ENCODE data around the gene CREBBP. TPM values are rescaled to one million over a fixed set of nuclear protein-coding genes. Genes with fewer than 3 reads are reported as not detected.

Gene CREBBP
- polyA plus RNA-seq, 1 of the 3 experiments (the other 2 are of a cell fraction): 5.7 TPM

DNA sequence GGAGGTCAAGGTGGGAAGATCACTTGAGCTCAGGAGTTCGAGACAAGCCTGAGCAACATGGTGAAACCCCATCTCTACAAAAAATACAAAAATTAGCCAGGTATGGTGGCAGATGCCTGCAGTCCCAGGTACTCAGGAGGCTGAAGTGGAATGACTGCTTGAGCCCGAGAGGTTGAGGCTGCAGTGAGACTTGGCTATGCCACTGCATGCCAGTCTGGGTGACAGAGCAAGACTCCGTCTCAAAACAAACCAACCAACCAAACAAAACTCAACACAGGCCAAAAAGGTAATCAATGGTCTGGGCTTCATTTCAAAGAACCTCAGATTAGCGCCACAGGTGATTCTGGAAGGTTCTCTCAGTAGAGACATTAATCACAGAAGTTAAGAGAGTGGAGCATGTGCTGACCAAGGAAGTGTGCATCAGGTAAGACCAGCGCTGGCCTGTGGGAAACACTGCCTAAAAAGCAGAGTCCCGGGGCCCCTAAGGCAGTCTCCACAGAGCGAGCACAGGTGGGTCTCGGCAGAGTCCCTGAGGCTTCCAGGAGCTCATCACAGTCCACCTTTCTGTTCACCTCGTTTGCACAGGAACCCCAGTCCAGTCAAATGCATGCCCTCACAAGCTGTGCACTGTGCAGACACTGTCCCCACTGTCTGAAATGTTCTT lies 91.7 kb downstream of the CREBBP start (continued):
- TF ChIP-seq, protein P1, sequence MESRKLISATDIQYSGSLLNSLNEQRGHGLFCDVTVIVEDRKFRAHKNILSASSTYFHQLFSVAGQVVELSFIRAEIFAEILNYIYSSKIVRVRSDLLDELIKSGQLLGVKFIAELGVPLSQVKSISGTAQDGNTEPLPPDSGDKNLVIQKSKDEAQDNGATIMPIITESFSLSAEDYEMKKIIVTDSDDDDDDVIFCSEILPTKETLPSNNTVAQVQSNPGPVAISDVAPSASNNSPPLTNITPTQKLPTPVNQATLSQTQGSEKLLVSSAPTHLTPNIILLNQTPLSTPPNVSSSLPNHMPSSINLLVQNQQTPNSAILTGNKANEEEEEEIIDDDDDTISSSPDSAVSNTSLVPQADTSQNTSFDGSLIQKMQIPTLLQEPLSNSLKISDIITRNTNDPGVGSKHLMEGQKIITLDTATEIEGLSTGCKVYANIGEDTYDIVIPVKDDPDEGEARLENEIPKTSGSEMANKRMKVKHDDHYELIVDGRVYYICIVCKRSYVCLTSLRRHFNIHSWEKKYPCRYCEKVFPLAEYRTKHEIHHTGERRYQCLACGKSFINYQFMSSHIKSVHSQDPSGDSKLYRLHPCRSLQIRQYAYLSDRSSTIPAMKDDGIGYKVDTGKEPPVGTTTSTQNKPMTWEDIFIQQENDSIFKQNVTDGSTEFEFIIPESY (IDR thresholded peaks at IDR 0.05; ENCODE audit: borderline replicate concordance, low read depth): no peak
- no peak for TF ChIP-seq NFIC (IDR thresholded peaks at IDR 0.05; ENCODE audit: borderline replicate concordance)

DNA sequence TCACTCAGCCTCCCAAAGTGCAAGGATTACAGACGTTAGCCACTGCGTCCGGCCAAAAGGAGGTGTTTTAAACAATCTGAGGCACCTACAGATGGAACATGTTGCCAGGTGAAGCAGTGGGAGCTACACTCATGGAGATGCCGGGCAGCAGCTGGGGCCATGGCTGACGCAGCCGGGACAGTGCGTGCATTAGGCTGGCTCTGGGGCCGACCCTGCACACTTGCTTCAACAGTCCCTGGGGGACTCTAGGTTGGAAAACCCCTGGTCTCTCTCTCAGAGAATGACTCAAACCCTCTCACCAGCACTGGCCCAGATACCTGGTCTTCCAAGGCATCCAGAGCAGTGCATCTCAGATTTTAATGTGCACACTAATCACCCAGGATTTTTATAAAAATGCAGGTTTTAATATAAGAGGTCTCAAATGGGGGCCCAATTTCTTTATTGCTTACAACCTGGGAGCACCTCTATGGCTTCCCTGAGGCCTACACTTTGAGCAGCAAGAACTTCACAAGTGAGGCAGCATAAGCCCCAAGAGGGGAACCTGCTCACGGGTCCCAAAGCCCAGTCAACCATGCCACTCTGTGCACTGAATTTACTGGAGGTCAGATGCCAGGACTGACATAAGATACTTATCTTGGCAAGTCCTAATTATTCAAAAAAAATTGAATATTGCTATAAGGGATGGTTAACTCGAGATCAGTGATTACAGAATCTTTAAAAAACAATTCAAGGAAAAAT lies 92.4 kb downstream of the CREBBP start:
- Histone ChIP-seq H3K79me2 (ENCODE audit: insufficient read depth) (peaks cover 75% of the 10 kb centered on the region), H3K9me2 (no peaks in the 10 kb centered on the region), H3K4me2 (no peak overlapping the region), H3K4me3 (ENCODE audit: low read depth in 2 of 2, low read length in 1 of 2) (no peak overlapping the region), H2AFZ (ENCODE audit: low read depth) (no peak overlapping the region), H3K9ac (no peak overlapping the region), H3F3A (replicated peaks; ENCODE audit: insufficient read depth) (no peaks in the 10 kb centered on the region), H3K9me3 (no peaks in the 10 kb centered on the region), H3K27ac (ENCODE audit: low read depth in 2 of 2, low read length in 1 of 2) (no peak overlapping the region), H4K20me1 (ENCODE audit: insufficient read depth) (peaks cover 64% of the 10 kb centered on the region), H3K36me3 (replicated peaks in 1 of 2; ENCODE audit: control insufficient read depth in 1 of 2, insufficient read depth in 2 of 2, low read length in 1 of 2) (peaks cover 20 to 51% of the 10 kb centered on the region in 2 experiments), H3K4me1 (ENCODE audit: control insufficient read depth in 1 of 2, insufficient read depth in 2 of 2, low read depth in 1 of 2, low read length in 1 of 2) (no peaks in the 10 kb centered on the region), H3K27me3 (ENCODE audit: insufficient read depth) (no peaks in the 10 kb centered on the region)
- CTCF ChIA-PET: interaction anchor here (0.8 kb wide), 1 partner anchor 8 kb away, joined by 3 read pairs; no protein-coding TSS in a partner anchor
- 98% methylated on average over 9 of the region's 10 CpGs for WGBS (ENCODE audit: low lambda C conversion rate)
- no peak for DNase-seq
- TF ChIP-seq FOXM1 (IDR thresholded peaks at IDR 0.05; ENCODE audit: low read depth): no peak
- no peak for TF ChIP-seq IRF3 (IDR thresholded peaks at IDR 0.05; ENCODE audit: low read depth, low read length)
- no peak for TF ChIP-seq MXI1 (IDR thresholded peaks at IDR 0.05; ENCODE audit: low read depth, low read length)
- no peak for TF ChIP-seq RCOR1 (IDR thresholded peaks at IDR 0.05; ENCODE audit: low read length)
- no peak for TF ChIP-seq TCF12 (IDR thresholded peaks at IDR 0.05)
- TF ChIP-seq RAD21 (IDR thresholded peaks at IDR 0.05; ENCODE audit: low read length): no peak
- no peak for TF ChIP-seq GABPA (IDR thresholded peaks at IDR 0.05; ENCODE audit: low read depth)
- no peak for TF ChIP-seq MEF2A (IDR thresholded peaks at IDR 0.05; ENCODE audit: borderline replicate concordance, low read depth)
- no peak for TF ChIP-seq ELF1 (IDR thresholded peaks at IDR 0.05)
- TF ChIP-seq MAX (IDR thresholded peaks at IDR 0.05; ENCODE audit: low read depth): no peak
- TF ChIP-seq REST (IDR thresholded peaks at IDR 0.05; ENCODE audit: low read depth, low read length): no peak
- no peak for TF ChIP-seq GATA2 (CRISPR knock-in tag; IDR thresholded peaks at IDR 0.05)
- TF ChIP-seq, protein P1 (IDR thresholded peaks at IDR 0.05; ENCODE audit: borderline replicate concordance, low read depth): no peak
- no peak for TF ChIP-seq SIN3A (IDR thresholded peaks at IDR 0.05; ENCODE audit: borderline replicate concordance, low read depth, low read length)
- TF ChIP-seq JUND (IDR thresholded peaks at IDR 0.05): no peak
- TF ChIP-seq POLR2AphosphoS5 (IDR thresholded peaks at IDR 0.05; ENCODE audit: low read depth, low read length): no peak
- POLR2A ChIA-PET: no interaction called here
